HUES6 (cell line): Measurements from ENCODE around the gene PADI1.

ENCODE experiments used
- H3K27ac ChIP-seq: 2 replicates; pipeline ENCODE4 v1.7.0; 2013; ENCODE audit warnings: low read depth, mild to moderate bottlenecking, low read length, inconsistent platforms
- H3K27me3 ChIP-seq: 2 replicates; pipeline ENCODE4 v1.6.1; 2013; ENCODE audit warnings: low read length; ENCODE audit not compliant: control insufficient read depth, insufficient read depth
- H3K36me3 ChIP-seq: 2 replicates; pipeline ENCODE4 v1.6.1; 2013; ENCODE audit warnings: low read length; ENCODE audit not compliant: control insufficient read depth, insufficient read depth
- H3K4me1 ChIP-seq: 2 replicates; pipeline ENCODE4 v1.6.1; 2013; ENCODE audit warnings: low read length; ENCODE audit not compliant: control insufficient read depth, insufficient read depth
- H3K4me3 ChIP-seq: 2 replicates; pipeline ENCODE4 v1.5.1; 2013; ENCODE audit warnings: low read depth, low read length
- H3K9ac ChIP-seq: one replicate; pipeline ENCODE4 v1.6.1; 2013; ENCODE audit warnings: mild to moderate bottlenecking, low read length
- H3K9me3 ChIP-seq: 2 replicates; pipeline ENCODE4 v1.6.1; 2013; ENCODE audit warnings: low read depth, low read length; ENCODE audit not compliant: control insufficient read depth, insufficient read depth

The PADI1 gene

GRCh38 chr1:17293681-17294425 is 88.9 kb downstream of the PADI1 start:
- H3K9ac ChIP-seq = no peak overlapping the region
- no peak overlapping the region for H3K27ac ChIP-seq
- H3K9me3 ChIP-seq = 0 out of 2 replicates have a peak, but pooled peaks cover under 1% of the 10 kb centered on the region
- H3K4me1 ChIP-seq = no peaks in the 10 kb centered on the region
- H3K36me3 ChIP-seq = no peaks in the 10 kb centered on the region
- no peak overlapping the region for H3K4me3 ChIP-seq
- no peaks in the 10 kb centered on the region for H3K27me3 ChIP-seq

GRCh38 chr1:17295292-17295691 is 90.4 kb downstream of the PADI1 start:
- Histone ChIP-seq H3K4me1 (no peaks in the 10 kb centered on the region), H3K4me3 (no peak overlapping the region), H3K27me3 (no peaks in the 10 kb centered on the region), H3K27ac (no peak overlapping the region), H3K36me3 (no peaks in the 10 kb centered on the region), H3K9ac (no peak overlapping the region), H3K9me3 (peaks cover 6% of the 10 kb centered on the region; the same call in 1 of the 2 replicates)
